Fibroblast of mammary gland (primary cell): Measurements from ENCODE around the gene LPCAT2.

Source experiments
- DNase-seq: peaks from one replicate; pipeline ENCODE4 v3.0.0-alpha.2; 2010; ENCODE audit warnings: low read depth
- H3K4me3 ChIP-seq: 2 replicates; pipeline ENCODE4 v1.5.1; 2011; ENCODE audit warnings: low read depth, mild to moderate bottlenecking, low read length, moderate library complexity; ENCODE audit not compliant: control insufficient read depth
- TF ChIP-seq, protein P1 (sequence below): conservative IDR thresholded peaks from 2 replicates; pipeline ENCODE4 v1.5.1; 2011; ENCODE audit warnings: low read depth, low read length, inconsistent platforms; ENCODE audit not compliant: control insufficient read depth, insufficient read depth

The LPCAT2 gene

DNA sequence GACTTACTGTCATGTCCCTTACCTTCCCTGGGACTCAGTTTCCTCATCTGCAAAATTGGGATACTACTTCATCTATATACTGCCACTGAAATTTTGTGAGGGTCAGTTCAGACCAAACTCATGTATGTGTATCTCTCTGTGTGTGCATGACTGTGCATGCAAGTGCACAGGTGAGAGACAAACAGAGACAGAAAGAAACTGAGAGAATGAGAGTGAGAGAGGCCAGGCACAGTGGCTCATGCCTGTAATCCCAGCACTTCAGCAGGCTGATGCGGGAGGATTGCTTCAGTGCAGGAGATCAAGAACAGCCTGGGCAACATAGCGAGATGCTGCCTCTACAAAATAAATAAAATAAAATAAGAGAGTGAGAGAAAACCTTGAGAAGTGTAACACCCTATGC lies 114.8 kb downstream of the LPCAT2 start:
- H3K4me3 ChIP-seq, result no peak overlapping the region
- no peak for DNase-seq
- TF ChIP-seq, protein P1, sequence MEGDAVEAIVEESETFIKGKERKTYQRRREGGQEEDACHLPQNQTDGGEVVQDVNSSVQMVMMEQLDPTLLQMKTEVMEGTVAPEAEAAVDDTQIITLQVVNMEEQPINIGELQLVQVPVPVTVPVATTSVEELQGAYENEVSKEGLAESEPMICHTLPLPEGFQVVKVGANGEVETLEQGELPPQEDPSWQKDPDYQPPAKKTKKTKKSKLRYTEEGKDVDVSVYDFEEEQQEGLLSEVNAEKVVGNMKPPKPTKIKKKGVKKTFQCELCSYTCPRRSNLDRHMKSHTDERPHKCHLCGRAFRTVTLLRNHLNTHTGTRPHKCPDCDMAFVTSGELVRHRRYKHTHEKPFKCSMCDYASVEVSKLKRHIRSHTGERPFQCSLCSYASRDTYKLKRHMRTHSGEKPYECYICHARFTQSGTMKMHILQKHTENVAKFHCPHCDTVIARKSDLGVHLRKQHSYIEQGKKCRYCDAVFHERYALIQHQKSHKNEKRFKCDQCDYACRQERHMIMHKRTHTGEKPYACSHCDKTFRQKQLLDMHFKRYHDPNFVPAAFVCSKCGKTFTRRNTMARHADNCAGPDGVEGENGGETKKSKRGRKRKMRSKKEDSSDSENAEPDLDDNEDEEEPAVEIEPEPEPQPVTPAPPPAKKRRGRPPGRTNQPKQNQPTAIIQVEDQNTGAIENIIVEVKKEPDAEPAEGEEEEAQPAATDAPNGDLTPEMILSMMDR, result no peak

DNA sequence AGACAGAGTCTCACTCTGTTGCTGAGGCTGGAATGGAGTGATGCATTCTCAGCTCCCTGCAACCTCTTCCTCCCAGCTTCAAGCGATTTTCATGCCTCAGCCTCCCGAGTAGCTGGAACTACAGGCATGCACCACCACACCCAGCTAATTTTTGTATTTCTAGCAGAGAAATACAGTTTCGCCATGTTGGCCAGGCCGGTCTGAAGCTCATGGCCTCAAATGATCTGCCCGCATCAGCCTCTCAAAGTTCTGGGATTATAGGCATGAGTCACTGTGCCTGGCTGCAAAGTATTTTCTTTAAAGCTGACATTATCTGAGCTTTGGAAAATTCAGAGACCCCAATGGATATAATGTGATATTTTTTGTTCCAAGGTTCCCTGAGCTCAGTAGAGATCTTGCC lies 115.8 kb downstream of the LPCAT2 start:
- no peak overlapping the region for H3K4me3 ChIP-seq
- DNase-seq, result no peak
- TF ChIP-seq, protein P1, result no peak

DNA sequence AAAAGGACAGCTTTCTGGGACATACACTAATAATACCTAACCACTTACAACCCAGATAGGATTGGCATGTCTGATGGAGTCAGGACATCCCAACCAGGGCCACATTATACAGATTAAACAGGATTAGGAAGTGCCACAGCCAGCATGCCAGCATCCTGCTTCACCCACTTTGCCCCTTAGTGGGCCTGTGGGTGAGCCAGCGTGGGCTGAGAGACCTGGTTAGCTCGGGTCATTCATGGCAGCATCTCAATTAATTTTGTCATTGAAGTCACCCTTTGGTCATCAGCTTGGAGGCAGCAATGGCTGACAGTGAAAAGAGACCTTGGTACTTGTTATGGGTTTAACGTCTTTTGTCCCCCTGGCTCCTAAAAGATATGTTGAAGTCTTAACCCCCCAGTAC lies 117.0 kb downstream of the LPCAT2 start:
- no peak overlapping the region for H3K4me3 ChIP-seq
- no peak for DNase-seq
- TF ChIP-seq, protein P1, result no peak

DNA sequence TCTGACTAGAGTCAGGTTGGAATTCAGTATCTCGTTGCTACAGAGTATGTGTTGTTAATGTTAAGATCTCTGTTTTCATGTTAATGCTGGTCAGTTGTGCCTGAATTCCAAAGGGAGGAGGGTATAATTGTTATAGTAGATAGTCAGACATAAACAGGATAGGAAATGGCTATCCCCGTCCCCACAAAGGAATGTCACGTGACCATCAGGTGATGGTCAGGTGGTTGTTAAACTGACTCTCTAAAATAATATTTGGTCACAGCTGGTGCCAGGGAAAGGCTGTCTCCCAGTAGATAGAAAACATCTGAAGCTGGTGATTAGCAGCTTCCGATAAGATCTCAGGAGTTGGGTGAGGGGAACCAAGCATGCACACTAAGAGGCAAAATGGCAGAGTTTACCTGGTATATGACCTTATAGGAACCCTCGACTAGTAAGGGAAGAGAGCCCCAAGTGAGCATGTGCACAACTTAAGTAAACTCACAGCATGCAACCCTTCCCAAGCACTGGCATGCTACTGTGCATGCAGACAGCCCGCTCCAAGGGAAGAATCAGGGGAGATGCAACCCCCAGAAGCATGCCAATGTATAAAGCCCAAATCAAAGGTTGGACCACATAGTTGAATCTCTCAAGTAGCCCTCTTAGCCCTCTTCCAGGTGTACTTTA lies 119.6 kb downstream of the LPCAT2 start:
- no peak overlapping the region for H3K4me3 ChIP-seq
- TF ChIP-seq, protein P1, result no peak
- DNase-seq, result no peak

DNA sequence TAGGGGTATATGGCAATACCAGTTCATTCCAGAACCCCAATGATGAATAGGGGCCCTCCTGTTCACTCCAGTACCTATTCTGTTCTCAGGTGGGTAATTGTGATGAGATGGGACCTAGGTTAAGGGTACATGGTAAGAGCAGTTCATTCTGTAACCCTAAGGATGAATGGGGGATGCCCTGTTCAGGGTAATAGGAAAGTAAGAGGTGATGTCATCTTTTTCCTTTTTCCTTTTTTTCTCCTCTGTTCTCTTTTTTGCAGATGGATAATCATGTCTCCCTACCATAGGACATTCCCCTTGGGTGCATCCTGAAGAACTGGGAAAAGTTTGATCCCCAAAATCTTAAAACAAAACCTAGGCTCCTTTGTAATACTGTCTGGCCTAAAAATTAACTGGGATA lies 121.9 kb downstream of the LPCAT2 start:
- no peak overlapping the region for H3K4me3 ChIP-seq
- TF ChIP-seq, protein P1, result no peak
- no peak for DNase-seq

DNA sequence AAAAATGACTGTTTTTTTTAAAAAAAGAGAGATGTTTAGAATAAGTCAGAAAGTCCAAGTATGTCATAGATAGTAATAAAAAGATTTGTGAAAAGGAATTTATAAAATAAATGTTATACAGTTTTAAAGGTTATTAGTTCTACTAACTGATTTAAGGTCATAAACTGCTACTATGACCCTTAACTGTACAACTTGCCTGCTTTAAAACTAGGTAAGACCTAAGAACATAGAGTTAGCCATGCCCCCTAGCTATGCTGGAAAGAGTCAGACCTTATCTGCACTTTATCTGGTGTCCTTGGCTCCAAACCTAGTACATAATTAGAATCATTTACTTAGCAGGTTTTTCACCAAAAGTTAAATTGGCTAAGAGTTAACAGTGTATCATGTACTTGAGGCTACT lies 123.4 kb downstream of the LPCAT2 start:
- no peak for DNase-seq

More for the DNA sequence above, 123.4 kb downstream of the LPCAT2 start:
- no peak overlapping the region for H3K4me3 ChIP-seq
- TF ChIP-seq, protein P1, result no peak
